ENCODE data around the gene HIRA.
"Not testable (repeated sequence)": the region's sequence is repeated elsewhere in the genome, so short reads cannot be mapped to it uniquely, and the experiment has no call there.

Gene HIRA

GRCh38 chr22:19461506-19461905, 30.0 kb upstream of the HIRA start:
- DNase-seq = no peak

GRCh38 chr22:19460036-19460435, 28.5 kb upstream of the HIRA start:
- DNase-seq = no peak

GRCh38 chr22:19457828-19458428, 26.4 kb upstream of the HIRA start:
- DNase-seq = no peak

GRCh38 chr22:19456541-19456940, 25.0 kb upstream of the HIRA start:
- DNase-seq = no peak

- DNase-seq = no peak
Measured at GRCh38 chr22:19455585-19456370, 24.2 kb upstream of the HIRA start.

- no peak for DNase-seq
Measured at GRCh38 chr22:19455033-19455432, 23.5 kb upstream of the HIRA start.

- DNase-seq = no peak
Measured at GRCh38 chr22:19454156-19454555, 22.6 kb upstream of the HIRA start.

- no peak for DNase-seq
Measured at GRCh38 chr22:19453718-19454117, 22.2 kb upstream of the HIRA start.

GRCh38 chr22:19451570-19451969, 20.0 kb upstream of the HIRA start:
- no peak for DNase-seq

- no peak for DNase-seq
Measured at GRCh38 chr22:19450363-19451175, 19.0 kb upstream of the HIRA start.

GRCh38 chr22:19449422-19449767, 17.9 kb upstream of the HIRA start:
- no peak for DNase-seq

- DNase-seq = no peak
Measured at GRCh38 chr22:19448739-19449421, 17.3 kb upstream of the HIRA start.

- DNase-seq = no peak
Measured at GRCh38 chr22:19448076-19448607, 16.6 kb upstream of the HIRA start.

GRCh38 chr22:19447330-19448075, 16.0 kb upstream of the HIRA start, which contains the start of gene C22orf39:
Gene C22orf39 (minus strand): TSS chr22:19447711. CDS start chr22:19447688, 23 bp downstream.
- DNase-seq = peak; percentile 95

GRCh38 chr22:19446603-19447329, 15.2 kb upstream of the HIRA start:
- DNase-seq = no peak

GRCh38 chr22:19445279-19445982, 13.9 kb upstream of the HIRA start:
- DNase-seq = not testable (repeated sequence)

- DNase-seq = no peak
Measured at GRCh38 chr22:19443544-19444211, 12.1 kb upstream of the HIRA start.

GRCh38 chr22:19442166-19442565, 10.6 kb upstream of the HIRA start:
- DNase-seq = no peak

GRCh38 chr22:19440411-19441195, 9.1 kb upstream of the HIRA start:
- DNase-seq = no peak

Measured in CD4-positive, alpha-beta T cell treated with Interleukin-10 for 1 hour (primary cell).